MM.1S (cell line): ENCODE data around the gene PAK4.

Experiments used
- DNase-seq: peaks from one replicate; pipeline ENCODE4 v3.0.0-alpha.2; 2015
- H2AFZ ChIP-seq: fragments of 300-600 bp; sonication (generic); 2 replicates; pipeline ENCODE4 v1.6.0; 2016; ENCODE audit warnings: antibody characterized with exemption, low read length
- H3F3A ChIP-seq: fragments of 300-600 bp; sonication (generic); 2 replicates; pipeline ENCODE4 v1.6.1; 2016; ENCODE audit warnings: mild to moderate bottlenecking, antibody characterized with exemption, low read length, moderate library complexity, mixed read lengths; ENCODE audit not compliant: insufficient read depth
- H3K27ac ChIP-seq: fragments of 300-600 bp; sonication (generic); 2 replicates; pipeline ENCODE4 v1.5.1; 2016; ENCODE audit warnings: mild to moderate bottlenecking, low read length
- H3K27me3 ChIP-seq: fragments of 300-600 bp; sonication (generic); replicated peaks from 2 replicates; pipeline ENCODE4 v1.6.0; 2016; ENCODE audit warnings: low read length; ENCODE audit not compliant: insufficient read depth
- H3K36me3 ChIP-seq: fragments of 300-600 bp; sonication (generic); replicated peaks from 2 replicates; pipeline ENCODE4 v1.6.1; 2016; ENCODE audit warnings: mild to moderate bottlenecking, low read length, mixed read lengths; ENCODE audit not compliant: insufficient read depth
- H3K4me1 ChIP-seq: fragments of 300-600 bp; sonication (generic); 2 replicates; pipeline ENCODE4 v1.6.1; 2016; ENCODE audit warnings: low read length, mixed read lengths
- H3K4me2 ChIP-seq: fragments of 300-600 bp; sonication (generic); 2 replicates; pipeline ENCODE4 v1.6.0; 2016; ENCODE audit warnings: low read depth, low read length
- H3K4me3 ChIP-seq: fragments of 300-600 bp; sonication (generic); 2 replicates; pipeline ENCODE4 v1.5.1; 2016; ENCODE audit warnings: low read length, mixed read lengths
- H3K79me2 ChIP-seq: fragments of 300-600 bp; sonication (generic); 2 replicates; pipeline ENCODE4 v1.6.1; 2016; ENCODE audit warnings: mixed run types, low read length, mixed read lengths
- H3K9ac ChIP-seq: fragments of 300-600 bp; sonication (generic); 2 replicates; pipeline ENCODE4 v1.6.1; 2016; ENCODE audit warnings: low read length, mixed read lengths
- H3K9me2 ChIP-seq: fragments of 300-600 bp; sonication (generic); replicated peaks from 2 replicates; pipeline ENCODE4 v1.6.1; 2016; ENCODE audit warnings: mild to moderate bottlenecking, low read length, mixed read lengths; ENCODE audit not compliant: insufficient read depth
- H3K9me3 ChIP-seq: fragments of 300-600 bp; sonication (generic); replicated peaks from 2 replicates; pipeline ENCODE4 v1.6.1; 2016; ENCODE audit warnings: mild to moderate bottlenecking, low read length, mixed read lengths; ENCODE audit not compliant: insufficient read depth
- H4K20me1 ChIP-seq: fragments of 300-600 bp; sonication (generic); 2 replicates; pipeline ENCODE4 v1.6.1; 2016; ENCODE audit warnings: mild to moderate bottlenecking, low read length, moderate library complexity, mixed read lengths; ENCODE audit not compliant: insufficient read depth
- CTCF ChIP-seq: fragments of 300-600 bp; sonication (generic); IDR thresholded peaks from 2 replicates; pipeline ENCODE4 v1.5.1; 2016; ENCODE audit warnings: antibody characterized with exemption, low read length, mixed read lengths
- EZH2 ChIP-seq: fragments of 300-600 bp; sonication (generic); optimal IDR thresholded peaks from 2 replicates; pipeline ENCODE3; 2017; ENCODE audit warnings: low read depth, mild to moderate bottlenecking, antibody characterized with exemption, low read length, mixed read lengths
- EZH2phosphoT487 ChIP-seq: fragments of 300-600 bp; sonication (generic); IDR thresholded peaks from 2 replicates; pipeline ENCODE4 v1.6.1; 2018; ENCODE audit warnings: antibody characterized with exemption, low read length

PAK4 gene

GRCh38 chr19:39196860-39197562, 71.4 kb downstream of the PAK4 start, which contains the start of gene NCCRP1:
Gene NCCRP1, plus strand, starts transcription at chr19:39196964. Its CDS starts 19 bp downstream, at chr19:39196983.
- H3K4me1 ChIP-seq: no peaks in the 10 kb centered on the region
- no peak within 1 kb of the TSS for H3K4me3 ChIP-seq
- H3K9me2 ChIP-seq: no peaks in the 10 kb centered on the region
- no peaks in the 10 kb centered on the region for H4K20me1 ChIP-seq
- DNase-seq: no peak
- no peaks in the 10 kb centered on the region for H3K9me3 ChIP-seq
- no peak within 1 kb of the TSS for H3K4me2 ChIP-seq
- no peak within 1 kb of the TSS for H3K9ac ChIP-seq
- H3K27me3 ChIP-seq: peaks cover 78% of the 10 kb centered on the region
- TF ChIP-seq EZH2: no peak
- TF ChIP-seq EZH2phosphoT487: no peak
- no peak for TF ChIP-seq CTCF
- H2AFZ ChIP-seq: no peak within 1 kb of the TSS
- H3K36me3 ChIP-seq: no peaks in the 10 kb centered on the region
- no peaks in the 10 kb centered on the region for H3K79me2 ChIP-seq
- H3F3A ChIP-seq: no peaks in the 10 kb centered on the region
- H3K27ac ChIP-seq: no peak within 1 kb of the TSS

GRCh38 chr19:39197808-39198207, 72.2 kb downstream of the PAK4 start:
- Histone ChIP-seq H3K79me2 (no peaks in the 10 kb centered on the region), H2AFZ (no peak overlapping the region), H3K27me3 (peaks cover 84% of the 10 kb centered on the region), H3K27ac (no peak overlapping the region), H3K9me2 (no peaks in the 10 kb centered on the region), H3F3A (no peaks in the 10 kb centered on the region), H3K9ac (no peak overlapping the region), H3K36me3 (no peaks in the 10 kb centered on the region), H3K9me3 (no peaks in the 10 kb centered on the region), H4K20me1 (no peaks in the 10 kb centered on the region), H3K4me3 (no peak overlapping the region), H3K4me1 (no peaks in the 10 kb centered on the region), H3K4me2 (no peak overlapping the region)
- TF ChIP-seq EZH2 (no peak), CTCF (no peak), EZH2phosphoT487 (no peak)
- DNase-seq: no peak

- Histone ChIP-seq H3K9ac (no peak overlapping the region), H2AFZ (no peak overlapping the region), H3K27me3 (peaks cover 88% of the 10 kb centered on the region), H4K20me1 (no peaks in the 10 kb centered on the region), H3K9me2 (no peaks in the 10 kb centered on the region), H3K79me2 (no peaks in the 10 kb centered on the region), H3K4me1 (no peaks in the 10 kb centered on the region), H3F3A (no peaks in the 10 kb centered on the region), H3K27ac (no peak overlapping the region), H3K9me3 (no peaks in the 10 kb centered on the region), H3K36me3 (no peaks in the 10 kb centered on the region), H3K4me3 (no peak overlapping the region), H3K4me2 (no peak overlapping the region)
- DNase-seq: no peak
- TF ChIP-seq CTCF (no peak), EZH2phosphoT487 (no peak), EZH2 (no peak)
These were observed 73.4 kb downstream of the PAK4 start for GRCh38 chr19:39199025-39199424.
